Measurements from ENCODE around the gene INO80. TPM values are rescaled to one million over a fixed set of nuclear protein-coding genes. Genes with fewer than 3 reads are reported as not detected.
"Not testable (repeated sequence)": the region's sequence is repeated elsewhere in the genome, so short reads cannot be mapped to it uniquely, and the experiment has no call there.

Gene INO80
- total RNA-seq, 2 donors from 2014 or later: 23.0 to 51.2 TPM

- DNase-seq (ENCODE audit: low spot score): no peak
- Histone ChIP-seq H3K4me1 (replicated peaks) (peaks cover 5% of the 10 kb centered on the region), H3K27ac (peak overlapping the region; percentile 3 to 51), H3K36me3 (no peaks in the 10 kb centered on the region), H3K4me3 (no peak overlapping the region), H3K27me3 (replicated peaks; ENCODE audit: insufficient read depth) (no peaks in the 10 kb centered on the region), H3K9me3 (no peaks in the 10 kb centered on the region)
- no peak for TF ChIP-seq POLR2A (IDR thresholded peaks at IDR 0.05)
- no peak for TF ChIP-seq CTCF (IDR thresholded peaks at IDR 0.05)
- no peak for TF ChIP-seq POLR2AphosphoS5 (IDR thresholded peaks at IDR 0.05)
- WGBS: 86% methylated on average over 4 of the region's 4 CpGs
- intact Hi-C loops (cut with DNase I): no loop called here
Observed at GRCh38 chr15:40957041-40957555, 159.0 kb downstream of the INO80 start.

GRCh38 chr15:40956541-40956982 lies 159.5 kb downstream of the INO80 start:
- intact Hi-C loops (cut with DNase I): no loop called here
- Histone ChIP-seq H3K27me3 (replicated peaks; ENCODE audit: insufficient read depth) (no peaks in the 10 kb centered on the region), H3K9me3 (no peaks in the 10 kb centered on the region), H3K4me1 (replicated peaks) (peaks cover 5% of the 10 kb centered on the region), H3K27ac (peak overlapping the region in 1 of 2 donors; percentile 51), H3K4me3 (no peak overlapping the region), H3K36me3 (no peaks in the 10 kb centered on the region)
- 84% methylated on average over 2 of the region's 3 CpGs for WGBS
- TF ChIP-seq CTCF (IDR thresholded peaks at IDR 0.05) (no peak), POLR2AphosphoS5 (IDR thresholded peaks at IDR 0.05) (no peak), POLR2A (IDR thresholded peaks at IDR 0.05) (no peak)
- no peak for DNase-seq (ENCODE audit: low spot score)

- intact Hi-C loops (cut with DNase I): no loop called here
- peaks cover 5% of the 10 kb centered on the region for H3K4me1 ChIP-seq (replicated peaks)
- H3K27me3 ChIP-seq (replicated peaks; ENCODE audit: insufficient read depth): no peaks in the 10 kb centered on the region
- no peak for TF ChIP-seq CTCF (IDR thresholded peaks at IDR 0.05)
- no peak for TF ChIP-seq POLR2AphosphoS5 (IDR thresholded peaks at IDR 0.05)
- no peak for TF ChIP-seq POLR2A (IDR thresholded peaks at IDR 0.05)
- 64% methylated on average over 3 of the region's 3 CpGs for WGBS
- H3K27ac ChIP-seq: peak overlapping the region in 1 of 2 donors; percentile 10
- peak; percentile 40 for DNase-seq (ENCODE audit: low spot score)
- no peaks in the 10 kb centered on the region for H3K9me3 ChIP-seq
- no peaks in the 10 kb centered on the region for H3K36me3 ChIP-seq
- H3K4me3 ChIP-seq: no peak overlapping the region
Observed at GRCh38 chr15:40955930-40956540, 160.0 kb downstream of the INO80 start.

GRCh38 chr15:40955141-40955903 lies 160.8 kb downstream of the INO80 start:
- Histone ChIP-seq H3K27me3 (replicated peaks; ENCODE audit: insufficient read depth) (no peaks in the 10 kb centered on the region), H3K27ac (no peak overlapping the region), H3K4me1 (replicated peaks) (peaks cover 5% of the 10 kb centered on the region), H3K4me3 (no peak overlapping the region), H3K9me3 (no peaks in the 10 kb centered on the region), H3K36me3 (no peaks in the 10 kb centered on the region)
- WGBS: 88% methylated on average over 13 of the region's 20 CpGs
- TF ChIP-seq POLR2A (IDR thresholded peaks at IDR 0.05) (no peak), POLR2AphosphoS5 (IDR thresholded peaks at IDR 0.05) (no peak), CTCF (IDR thresholded peaks at IDR 0.05) (no peak)
- intact Hi-C loops (cut with DNase I): no loop called here
- no peak for DNase-seq (ENCODE audit: low spot score)

- not testable (repeated sequence) for H3K9me3 ChIP-seq; H3K4me1 ChIP-seq (replicated peaks); H3K4me3 ChIP-seq; DNase-seq (ENCODE audit: low spot score); H3K36me3 ChIP-seq; H3K27me3 ChIP-seq (replicated peaks; ENCODE audit: insufficient read depth); H3K27ac ChIP-seq
- 72% methylated on average over 8 of the region's 8 CpGs for WGBS
- intact Hi-C loops (cut with DNase I): loop anchor here (5.0 kb wide), 1 partner anchor 63 kb away; no protein-coding TSS in a partner anchor
Observed at GRCh38 chr15:40954158-40954848, 161.8 kb downstream of the INO80 start.

All from prostate gland (tissue), 2 donors.